ENCODE data around the gene ITIH4. TPM values are rescaled to one million over a fixed set of nuclear protein-coding genes. Genes with fewer than 3 reads are reported as not detected.
A peak's percentile ranks its signal among the peaks of the same experiment; 100 is the strongest.

ITIH4 gene
- total and polyA plus RNA-seq, 2 donors (not counting 1 experiment from before 2014, with no cell fraction given) = 21.5 to 38.5 TPM

GRCh38 chr3:52779837-52780585 is 50.5 kb downstream of the ITIH4 start:
- intact Hi-C loops (cut with micrococcal nuclease) = loop anchor here (1.0 kb wide), 1 partner anchor 9 kb away; no protein-coding TSS in a partner anchor
- Histone ChIP-seq H3K79me2 (ENCODE audit: control insufficient read depth, insufficient read depth, low read length) (no peaks in the 10 kb centered on the region), H3K4me1 (ENCODE audit: control insufficient read depth in 2 of 2, insufficient read depth in 2 of 2, low read length in 2 of 2) (peaks cover 14 to 19% of the 10 kb centered on the region in 2 donors), H3K4me2 (replicated peaks; ENCODE audit: low read depth, low read length, poor library complexity, severe bottlenecking) (peak overlapping the region; percentile 51), H4K20me1 (ENCODE audit: control insufficient read depth, insufficient read depth, low read length, poor library complexity, severe bottlenecking) (no peaks in the 10 kb centered on the region), H3K36me3 (replicated peaks in 1 of 2; ENCODE audit: control extremely low read depth in 1 of 2, control insufficient read depth in 1 of 2, extremely low read depth in 1 of 2, insufficient read depth in 2 of 2, low read length in 1 of 2) (no peaks in the 10 kb centered on the region), H3K9me3 (ENCODE audit: control extremely low read depth in 1 of 3, control insufficient read depth in 2 of 3, insufficient read depth in 1 of 3, low read length in 2 of 3) (no peaks in the 10 kb centered on the region), H3K9ac (ENCODE audit: low read length) (no peak overlapping the region), H2AFZ (ENCODE audit: insufficient read depth, low read depth, low read length, poor library complexity, severe bottlenecking) (peak overlapping the region; percentile 56), H3K27ac (ENCODE audit: low read length in 2 of 2) (peak overlapping the region; percentile 88 to 90), H3K4me3 (ENCODE audit: control extremely low read depth in 1 of 5, extremely low read depth in 1 of 5, insufficient read depth in 1 of 5, low read depth in 2 of 5, low read length in 4 of 5) (no peak overlapping the region), H3K27me3 (replicated peaks in 1 of 4; ENCODE audit: control extremely low read depth in 1 of 4, control insufficient read depth in 3 of 4, insufficient read depth in 4 of 4, low read length in 3 of 4) (no peaks in the 10 kb centered on the region)
- 65% methylated on average over 6 of the region's 8 CpGs for WGBS (ENCODE audit: insufficient coverage)
- Mint-ChIP-seq H3K4me3 (peak overlapping the region; percentile 18), H3K27ac (peak overlapping the region; percentile 91), H3K9me3 (ENCODE audit: insufficient read depth) (no peaks in the 10 kb centered on the region), H3K4me1 (peaks cover 14% of the 10 kb centered on the region), H3K27me3 (peaks cover 4% of the 10 kb centered on the region)
- TF ChIP-seq EZH2 (IDR thresholded peaks at IDR 0.05; ENCODE audit: borderline replicate concordance, insufficient read depth, low read depth, low read length, poor library complexity, severe bottlenecking) (no peak), CTCF (IDR thresholded peaks at IDR 0.05) (no peak)
- DNase-seq (no peak), ATAC-seq (ENCODE audit: low read depth) (peak; percentile 6)
- CTCF ChIA-PET = interaction anchor here (0.6 to 1.4 kb wide), 3 partner anchors 9 to 559 kb away, joined by 3 to 8 read pairs (median 4); partner anchors contain the start of gene NEK4
- POLR2A ChIA-PET = interaction anchor here (0.5 to 1.9 kb wide), 2 partner anchors 9 to 75 kb away, joined by 8 to 15 read pairs; partner anchors contain the start of gene NEK4

Data from B cell (primary cell).